ENCODE results near the gene VWA5B1.

The VWA5B1 gene

GRCh38 chr1:20345419-20345818 is 54.7 kb downstream of the VWA5B1 start:
- Histone ChIP-seq H3K4me3 (ENCODE audit: insufficient read depth, low read depth, low read length) (no peak overlapping the region), H3K27ac (ENCODE audit: insufficient read depth, low read depth, low read length, poor library complexity, severe bottlenecking) (no peak overlapping the region), H3K4me1 (ENCODE audit: control insufficient read depth, insufficient read depth, low read length) (peaks cover under 1% of the 10 kb centered on the region), H3K36me3 (ENCODE audit: control insufficient read depth, insufficient read depth, low read length) (no peaks in the 10 kb centered on the region), H3K27me3 (ENCODE audit: control insufficient read depth, insufficient read depth, low read length, poor library complexity, severe bottlenecking) (peaks cover 12% of the 10 kb centered on the region), H3K9me3 (ENCODE audit: control insufficient read depth, low read length) (no peaks in the 10 kb centered on the region)
- WGBS, 2 experiments = 87 to 88% methylated on average over 11 to 13 of the region's 13 CpGs

- Histone ChIP-seq H3K4me1 (ENCODE audit: control insufficient read depth, insufficient read depth, low read length) (no peaks in the 10 kb centered on the region), H3K36me3 (ENCODE audit: control insufficient read depth, insufficient read depth, low read length) (no peaks in the 10 kb centered on the region), H3K27me3 (ENCODE audit: control insufficient read depth, insufficient read depth, low read length, poor library complexity, severe bottlenecking) (peaks cover 12% of the 10 kb centered on the region), H3K4me3 (ENCODE audit: insufficient read depth, low read depth, low read length) (no peak overlapping the region), H3K27ac (ENCODE audit: insufficient read depth, low read depth, low read length, poor library complexity, severe bottlenecking) (no peak overlapping the region), H3K9me3 (ENCODE audit: control insufficient read depth, low read length) (no peaks in the 10 kb centered on the region)
- 95% methylated on average over 1 of the region's 1 CpG; no CpG with 5 or more reads in 1 of the 2 experiments for WGBS, 2 experiments
These were observed 55.8 kb downstream of the VWA5B1 start for GRCh38 chr1:20346433-20346832.

- WGBS, 2 experiments = 88 to 98% methylated on average over 2 of the region's 2 CpGs
- Histone ChIP-seq H3K4me1 (ENCODE audit: control insufficient read depth, insufficient read depth, low read length) (no peaks in the 10 kb centered on the region), H3K9me3 (ENCODE audit: control insufficient read depth, low read length) (no peaks in the 10 kb centered on the region), H3K36me3 (ENCODE audit: control insufficient read depth, insufficient read depth, low read length) (no peaks in the 10 kb centered on the region), H3K27ac (ENCODE audit: insufficient read depth, low read depth, low read length, poor library complexity, severe bottlenecking) (no peak overlapping the region), H3K4me3 (ENCODE audit: insufficient read depth, low read depth, low read length) (no peak overlapping the region), H3K27me3 (ENCODE audit: control insufficient read depth, insufficient read depth, low read length, poor library complexity, severe bottlenecking) (peaks cover 6% of the 10 kb centered on the region)
These were observed 57.0 kb downstream of the VWA5B1 start for GRCh38 chr1:20347699-20348098.

GRCh38 chr1:20348326-20348915 is 57.7 kb downstream of the VWA5B1 start:
- no peaks in the 10 kb centered on the region for H3K9me3 ChIP-seq (ENCODE audit: control insufficient read depth, low read length)
- H3K36me3 ChIP-seq (ENCODE audit: control insufficient read depth, insufficient read depth, low read length) = no peaks in the 10 kb centered on the region
- H3K4me3 ChIP-seq (ENCODE audit: insufficient read depth, low read depth, low read length) = no peak overlapping the region
- WGBS, 2 experiments = 84 to 87% methylated on average over 13 of the region's 13 CpGs
- H3K4me1 ChIP-seq (ENCODE audit: control insufficient read depth, insufficient read depth, low read length) = no peaks in the 10 kb centered on the region
- H3K27me3 ChIP-seq (ENCODE audit: control insufficient read depth, insufficient read depth, low read length, poor library complexity, severe bottlenecking) = no peaks in the 10 kb centered on the region
- H3K27ac ChIP-seq (ENCODE audit: insufficient read depth, low read depth, low read length, poor library complexity, severe bottlenecking) = no peak overlapping the region

- 95 to 97% methylated on average over 3 to 4 of the region's 5 CpGs for whole genome bisulfite sequencing, 2 experiments
- Histone ChIP-seq H3K9me3 (ENCODE audit: control insufficient read depth, low read length) (no peaks in the 10 kb centered on the region), H3K4me3 (ENCODE audit: insufficient read depth, low read depth, low read length) (no peak overlapping the region), H3K27ac (ENCODE audit: insufficient read depth, low read depth, low read length, poor library complexity, severe bottlenecking) (no peak overlapping the region), H3K4me1 (ENCODE audit: control insufficient read depth, insufficient read depth, low read length) (no peaks in the 10 kb centered on the region), H3K36me3 (ENCODE audit: control insufficient read depth, insufficient read depth, low read length) (no peaks in the 10 kb centered on the region), H3K27me3 (ENCODE audit: control insufficient read depth, insufficient read depth, low read length, poor library complexity, severe bottlenecking) (no peaks in the 10 kb centered on the region)
These were observed 58.9 kb downstream of the VWA5B1 start for GRCh38 chr1:20349561-20349960.

GRCh38 chr1:20349971-20350370 is 59.3 kb downstream of the VWA5B1 start:
- Histone ChIP-seq H3K9me3 (ENCODE audit: control insufficient read depth, low read length) (no peaks in the 10 kb centered on the region), H3K27me3 (ENCODE audit: control insufficient read depth, insufficient read depth, low read length, poor library complexity, severe bottlenecking) (no peaks in the 10 kb centered on the region), H3K27ac (ENCODE audit: insufficient read depth, low read depth, low read length, poor library complexity, severe bottlenecking) (no peak overlapping the region), H3K4me3 (ENCODE audit: insufficient read depth, low read depth, low read length) (no peak overlapping the region), H3K36me3 (ENCODE audit: control insufficient read depth, insufficient read depth, low read length) (no peaks in the 10 kb centered on the region), H3K4me1 (ENCODE audit: control insufficient read depth, insufficient read depth, low read length) (no peaks in the 10 kb centered on the region)
- 93% methylated on average over 12 of the region's 12 CpGs for WGBS, 2 experiments

- no peaks in the 10 kb centered on the region for H3K27me3 ChIP-seq (ENCODE audit: control insufficient read depth, insufficient read depth, low read length, poor library complexity, severe bottlenecking)
- WGBS, 2 experiments = 93 to 96% methylated on average over 7 of the region's 7 CpGs
- no peaks in the 10 kb centered on the region for H3K36me3 ChIP-seq (ENCODE audit: control insufficient read depth, insufficient read depth, low read length)
- no peak overlapping the region for H3K4me3 ChIP-seq (ENCODE audit: insufficient read depth, low read depth, low read length)
- H3K27ac ChIP-seq (ENCODE audit: insufficient read depth, low read depth, low read length, poor library complexity, severe bottlenecking) = no peak overlapping the region
- H3K9me3 ChIP-seq (ENCODE audit: control insufficient read depth, low read length) = no peaks in the 10 kb centered on the region
- no peaks in the 10 kb centered on the region for H3K4me1 ChIP-seq (ENCODE audit: control insufficient read depth, insufficient read depth, low read length)
These were observed 59.7 kb downstream of the VWA5B1 start for GRCh38 chr1:20350421-20350820.

- H3K27me3 ChIP-seq (ENCODE audit: control insufficient read depth, insufficient read depth, low read length, poor library complexity, severe bottlenecking) = no peaks in the 10 kb centered on the region
- H3K4me1 ChIP-seq (ENCODE audit: control insufficient read depth, insufficient read depth, low read length) = no peaks in the 10 kb centered on the region
- H3K36me3 ChIP-seq (ENCODE audit: control insufficient read depth, insufficient read depth, low read length) = no peaks in the 10 kb centered on the region
- no peak overlapping the region for H3K27ac ChIP-seq (ENCODE audit: insufficient read depth, low read depth, low read length, poor library complexity, severe bottlenecking)
- no peaks in the 10 kb centered on the region for H3K9me3 ChIP-seq (ENCODE audit: control insufficient read depth, low read length)
- no peak overlapping the region for H3K4me3 ChIP-seq (ENCODE audit: insufficient read depth, low read depth, low read length)
- WGBS, 2 experiments = 87 to 89% methylated on average over 9 of the region's 9 CpGs
These were observed 61.4 kb downstream of the VWA5B1 start for GRCh38 chr1:20351911-20352701.

- Histone ChIP-seq H3K4me3 (ENCODE audit: insufficient read depth, low read depth, low read length) (no peak overlapping the region), H3K9me3 (ENCODE audit: control insufficient read depth, low read length) (no peaks in the 10 kb centered on the region), H3K36me3 (ENCODE audit: control insufficient read depth, insufficient read depth, low read length) (no peaks in the 10 kb centered on the region), H3K27me3 (ENCODE audit: control insufficient read depth, insufficient read depth, low read length, poor library complexity, severe bottlenecking) (peaks cover 2% of the 10 kb centered on the region), H3K27ac (ENCODE audit: insufficient read depth, low read depth, low read length, poor library complexity, severe bottlenecking) (no peak overlapping the region), H3K4me1 (ENCODE audit: control insufficient read depth, insufficient read depth, low read length) (no peaks in the 10 kb centered on the region)
- 93% methylated on average over 17 of the region's 17 CpGs for WGBS, 2 experiments
These were observed 63.2 kb downstream of the VWA5B1 start for GRCh38 chr1:20353836-20354235.

GRCh38 chr1:20354610-20355009 is 63.9 kb downstream of the VWA5B1 start:
- 81 to 90% methylated on average over 4 of the region's 4 CpGs for WGBS, 2 experiments
- Histone ChIP-seq H3K27ac (ENCODE audit: insufficient read depth, low read depth, low read length, poor library complexity, severe bottlenecking) (no peak overlapping the region), H3K4me1 (ENCODE audit: control insufficient read depth, insufficient read depth, low read length) (no peaks in the 10 kb centered on the region), H3K9me3 (ENCODE audit: control insufficient read depth, low read length) (no peaks in the 10 kb centered on the region), H3K36me3 (ENCODE audit: control insufficient read depth, insufficient read depth, low read length) (no peaks in the 10 kb centered on the region), H3K27me3 (ENCODE audit: control insufficient read depth, insufficient read depth, low read length, poor library complexity, severe bottlenecking) (peaks cover 4% of the 10 kb centered on the region), H3K4me3 (ENCODE audit: insufficient read depth, low read depth, low read length) (no peak overlapping the region)
